A673 (cell line): ENCODE data around the gene TMEM61.

Experiments used
- CTCF ChIP-seq: fragments of 300-800, 200-600 bp; sonication (generic); conservative IDR thresholded peaks from 2 replicates; pipeline ENCODE4 v1.5.1; 2017; ENCODE audit warnings: low read depth, mild to moderate bottlenecking, antibody characterized with exemption, low read length, moderate library complexity, mixed read lengths
- EZH2 ChIP-seq: fragments of 200-600 bp; sonication (generic); IDR thresholded peaks from 2 replicates; pipeline ENCODE4 v1.6.1; 2017; ENCODE audit warnings: borderline replicate concordance, low read depth, mild to moderate bottlenecking, mixed read lengths, antibody characterized with exemption, low read length; ENCODE audit not compliant: poor library complexity, severe bottlenecking

- no peak for TF ChIP-seq CTCF
- TF ChIP-seq EZH2 = no peak
Measured at GRCh38 chr1:54975356-54976108, 4.9 kb upstream of the TMEM61 start.
